Choroid plexus epithelial cell (primary cell): Measurements from ENCODE around the gene PSMB11.
A peak's percentile ranks its signal among the peaks of the same experiment; 100 is the strongest.

Source experiments
- DNase-seq: peaks from one replicate; pipeline ENCODE4 v3.0.0-alpha.2; 2010; ENCODE audit warnings: low read depth
- H3K4me3 ChIP-seq: 2 replicates; pipeline ENCODE4 v1.5.1; 2011; ENCODE audit warnings: low read depth, mild to moderate bottlenecking, control low read depth, low read length, moderate library complexity
- CTCF ChIP-seq: conservative IDR thresholded peaks from 2 replicates; pipeline ENCODE4 v1.5.1; 2011; ENCODE audit warnings: low read depth, mild to moderate bottlenecking, control low read depth, inconsistent platforms, low read length, moderate library complexity

PSMB11 gene

GRCh38 chr14:23076785-23077408 lies 34.9 kb downstream of the PSMB11 start:
- DNase-seq: peak; percentile 61
- no peak overlapping the region for H3K4me3 ChIP-seq
- peak; percentile 68 for TF ChIP-seq CTCF

- H3K4me3 ChIP-seq: no peak overlapping the region
- DNase-seq: peak; percentile 48
- TF ChIP-seq CTCF: no peak
Measured at GRCh38 chr14:23077962-23078361, 36.0 kb downstream of the PSMB11 start.

GRCh38 chr14:23078692-23079116 lies 36.7 kb downstream of the PSMB11 start:
- H3K4me3 ChIP-seq: no peak overlapping the region
- peak; percentile 98 for DNase-seq
- TF ChIP-seq CTCF: no peak

GRCh38 chr14:23079716-23080115 lies 37.7 kb downstream of the PSMB11 start:
- TF ChIP-seq CTCF: no peak
- no peak overlapping the region for H3K4me3 ChIP-seq
- peak; percentile 37 for DNase-seq

GRCh38 chr14:23080474-23080873 lies 38.5 kb downstream of the PSMB11 start:
- DNase-seq: no peak
- H3K4me3 ChIP-seq: no peak overlapping the region
- TF ChIP-seq CTCF: no peak

- peak; percentile 42 for DNase-seq
- TF ChIP-seq CTCF: no peak
- no peak overlapping the region for H3K4me3 ChIP-seq
Measured at GRCh38 chr14:23085458-23085857, 43.4 kb downstream of the PSMB11 start.

GRCh38 chr14:23086565-23086964 lies 44.6 kb downstream of the PSMB11 start:
- TF ChIP-seq CTCF: no peak
- DNase-seq: no peak
- H3K4me3 ChIP-seq: no peak overlapping the region
